IPS DF 4.7 (cell line): ENCODE results near the gene ATL3.
"Not testable (repeated sequence)": the region's sequence is repeated elsewhere in the genome, so short reads cannot be mapped to it uniquely, and the experiment has no call there.

Experiments used
- DNase-seq: peaks from one replicate; pipeline ENCODE4 v3.0.0-alpha.2; 2013; ENCODE audit warnings: low spot score; ENCODE audit errors: extremely low read depth

The ATL3 gene

DNA sequence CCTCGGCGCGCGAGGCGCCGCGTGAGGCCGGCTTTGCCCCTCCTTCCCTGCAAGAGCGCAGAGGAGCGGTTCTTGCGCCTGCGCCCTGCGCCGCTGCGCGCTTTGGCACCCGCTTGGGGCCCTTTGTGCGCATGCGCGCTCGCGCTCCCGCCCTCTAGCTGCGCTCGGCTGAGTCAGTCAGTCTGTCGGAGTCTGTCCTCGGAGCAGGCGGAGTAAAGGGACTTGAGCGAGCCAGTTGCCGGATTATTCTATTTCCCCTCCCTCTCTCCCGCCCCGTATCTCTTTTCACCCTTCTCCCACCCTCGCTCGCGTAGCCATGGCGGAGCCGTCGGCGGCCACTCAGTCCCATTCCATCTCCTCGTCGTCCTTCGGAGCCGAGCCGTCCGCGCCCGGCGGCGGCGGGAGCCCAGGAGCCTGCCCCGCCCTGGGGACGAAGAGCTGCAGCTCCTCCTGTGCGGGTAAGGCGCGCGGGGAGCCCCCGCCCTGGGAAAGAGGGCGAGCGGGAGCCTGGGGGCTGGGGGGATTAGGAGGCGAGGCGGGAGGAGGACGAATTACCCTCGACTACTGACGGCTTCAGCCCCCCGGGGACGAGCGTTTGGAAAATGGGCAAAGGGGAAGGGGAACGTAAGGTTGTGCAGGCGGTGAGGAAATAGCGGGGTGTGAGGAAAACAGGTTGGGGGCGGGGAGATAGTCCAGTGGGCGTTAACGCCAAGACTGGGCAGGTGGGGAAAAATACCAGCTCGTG, 10.3 kb upstream of the ATL3 start, which contains the start of gene RTN3:
Gene RTN3, plus strand, starts transcription at position 180 of the 745 bp plus-strand sequence. Its CDS starts 137 bp downstream, at position 317.
- DNase-seq, result peak; percentile 93

DNA sequence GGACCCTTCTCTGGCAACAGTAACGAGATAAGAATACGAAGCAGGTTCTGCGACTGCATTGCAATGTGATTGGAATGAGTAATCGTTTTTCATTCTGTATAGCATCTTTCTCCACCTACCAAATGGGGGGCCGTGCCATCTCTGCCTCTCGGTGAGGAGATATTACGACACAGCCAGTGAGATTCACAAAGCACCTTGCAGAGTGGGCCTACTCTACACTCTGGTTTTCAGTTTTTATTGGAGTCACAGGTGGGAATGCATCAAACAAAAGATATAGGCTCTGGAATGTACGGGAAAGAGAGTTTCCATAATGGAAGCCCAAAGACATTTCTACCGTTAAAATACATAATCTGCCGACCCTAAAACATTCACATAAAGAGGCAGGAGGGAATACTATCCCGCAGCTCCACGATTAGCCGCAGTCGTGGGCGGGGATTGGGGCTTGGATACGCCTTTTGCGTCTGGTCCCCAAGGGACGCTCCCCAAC, 9.7 kb upstream of the ATL3 start:
- DNase-seq, result no peak

DNA sequence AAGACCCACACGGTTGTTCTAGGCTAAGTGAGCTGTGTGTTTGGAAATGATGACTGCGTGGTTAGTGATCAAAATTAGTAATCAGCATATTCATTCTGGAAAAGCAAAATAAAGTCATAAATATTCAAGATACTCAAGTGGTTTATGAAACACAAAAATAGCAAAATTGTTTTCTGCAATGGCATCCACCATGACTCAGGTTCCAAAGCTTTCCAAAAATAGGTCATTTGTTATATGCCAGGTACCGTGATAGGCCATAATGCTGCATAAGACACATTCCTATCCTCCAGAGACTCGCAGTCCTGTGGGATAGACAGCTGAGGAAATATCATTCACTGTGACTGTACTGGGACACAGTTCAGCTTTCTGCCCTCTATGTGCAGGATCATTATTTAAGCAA, 2.4 kb upstream of the ATL3 start:
- no peak for DNase-seq

DNA sequence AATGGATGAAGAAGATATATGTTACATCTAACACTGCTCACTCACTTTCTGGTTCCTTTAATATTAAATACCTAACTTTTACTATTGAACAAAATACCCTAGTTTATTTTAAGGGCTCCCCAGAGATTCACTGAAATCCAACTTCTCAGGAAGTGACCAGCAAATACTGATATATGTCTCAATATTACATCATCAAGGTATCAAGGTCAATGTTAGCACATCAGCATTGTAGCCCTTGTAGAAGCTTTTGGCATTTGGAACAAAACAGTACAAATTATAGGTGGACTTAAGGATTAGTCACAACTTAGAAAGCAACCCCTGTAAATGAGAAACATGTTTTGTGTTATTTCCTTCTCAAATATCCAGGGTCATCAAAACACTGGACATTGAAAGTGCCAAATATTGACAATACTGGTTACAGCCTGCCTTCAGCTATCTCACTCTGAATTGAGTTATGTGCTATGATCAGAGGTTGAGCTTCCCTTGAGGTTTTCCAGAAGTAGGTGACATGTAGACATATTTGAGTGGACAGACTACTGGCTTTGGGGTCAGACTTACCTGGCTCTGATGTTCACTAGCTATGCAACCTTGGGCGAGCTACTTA, 1.9 kb upstream of the ATL3 start:
- DNase-seq, result no peak

DNA sequence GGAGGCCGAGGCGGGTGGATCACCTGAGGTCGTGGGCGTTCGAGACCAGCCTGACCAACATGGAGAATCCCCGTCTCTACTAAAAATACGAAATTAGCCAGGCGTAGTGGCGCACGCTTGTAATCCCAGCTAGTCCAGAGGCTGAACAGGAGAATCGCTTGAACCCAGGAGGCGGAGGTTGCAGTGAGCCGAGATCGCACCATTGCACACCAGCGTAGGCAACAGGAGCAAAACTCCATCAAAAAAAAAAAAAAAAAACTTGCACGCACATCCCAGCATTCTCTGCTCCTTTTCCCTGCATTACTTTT, 934 bp upstream of the ATL3 start:
- DNase-seq, result no peak

DNA sequence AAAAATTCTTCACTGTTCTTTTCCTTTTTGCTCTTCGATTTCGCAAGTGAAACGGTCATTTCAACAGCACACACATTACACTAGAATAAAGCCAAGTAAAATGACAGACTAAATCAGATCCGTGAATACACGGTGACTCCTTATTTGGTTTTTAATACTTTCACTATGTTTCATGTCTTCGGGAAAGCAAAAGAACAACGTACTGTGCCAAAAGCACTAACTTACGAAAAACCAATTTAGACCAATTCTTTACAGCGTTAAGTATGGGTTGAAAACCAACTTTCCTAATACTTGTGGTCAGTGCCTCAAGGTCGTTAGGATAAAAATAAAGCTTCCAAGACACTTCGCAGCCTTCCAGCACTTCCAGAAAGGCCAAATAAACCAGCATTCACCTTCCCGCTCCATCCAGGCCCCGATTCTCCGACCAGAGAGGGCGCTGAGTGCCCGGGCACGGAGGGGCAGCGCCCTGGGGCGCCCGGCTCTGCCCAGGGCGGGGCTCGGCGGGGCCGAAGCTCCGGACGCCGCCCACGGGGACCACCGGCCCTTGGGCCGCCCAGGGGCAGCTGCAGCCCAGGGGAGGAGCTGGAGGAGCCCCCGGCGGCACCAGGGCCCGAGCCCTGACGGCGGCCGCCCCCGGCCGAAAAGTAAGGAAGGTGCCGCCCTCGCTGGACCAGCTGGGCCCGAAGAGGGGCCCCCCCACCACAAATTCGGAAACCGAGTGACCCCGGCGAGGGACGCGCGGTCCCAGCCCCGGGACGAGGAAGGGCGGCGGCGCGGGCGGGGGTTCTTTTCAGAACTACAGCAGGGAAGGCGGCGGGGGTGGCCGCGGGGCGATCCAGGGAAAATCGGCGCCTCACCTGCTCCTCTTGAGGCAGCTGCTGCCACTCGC, 499 bp downstream of the ATL3 start:
- no peak for DNase-seq

DNA sequence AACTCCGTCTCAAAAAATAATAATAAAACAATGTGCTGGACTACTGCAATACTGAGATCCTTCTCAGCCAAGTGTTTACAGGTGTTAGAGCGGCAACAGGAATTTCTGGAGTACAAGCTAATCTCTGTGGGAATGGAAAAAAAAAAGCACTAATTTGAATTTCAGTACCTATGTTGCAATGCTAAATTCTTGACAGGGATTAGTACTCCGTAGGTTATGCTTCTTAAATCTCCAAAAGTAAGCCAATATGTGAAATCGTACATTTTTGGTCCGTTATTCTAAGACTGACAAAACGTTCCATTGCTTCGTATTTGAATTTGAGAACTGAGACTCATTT, 1.1 kb downstream of the ATL3 start:
- DNase-seq, result no peak

DNA sequence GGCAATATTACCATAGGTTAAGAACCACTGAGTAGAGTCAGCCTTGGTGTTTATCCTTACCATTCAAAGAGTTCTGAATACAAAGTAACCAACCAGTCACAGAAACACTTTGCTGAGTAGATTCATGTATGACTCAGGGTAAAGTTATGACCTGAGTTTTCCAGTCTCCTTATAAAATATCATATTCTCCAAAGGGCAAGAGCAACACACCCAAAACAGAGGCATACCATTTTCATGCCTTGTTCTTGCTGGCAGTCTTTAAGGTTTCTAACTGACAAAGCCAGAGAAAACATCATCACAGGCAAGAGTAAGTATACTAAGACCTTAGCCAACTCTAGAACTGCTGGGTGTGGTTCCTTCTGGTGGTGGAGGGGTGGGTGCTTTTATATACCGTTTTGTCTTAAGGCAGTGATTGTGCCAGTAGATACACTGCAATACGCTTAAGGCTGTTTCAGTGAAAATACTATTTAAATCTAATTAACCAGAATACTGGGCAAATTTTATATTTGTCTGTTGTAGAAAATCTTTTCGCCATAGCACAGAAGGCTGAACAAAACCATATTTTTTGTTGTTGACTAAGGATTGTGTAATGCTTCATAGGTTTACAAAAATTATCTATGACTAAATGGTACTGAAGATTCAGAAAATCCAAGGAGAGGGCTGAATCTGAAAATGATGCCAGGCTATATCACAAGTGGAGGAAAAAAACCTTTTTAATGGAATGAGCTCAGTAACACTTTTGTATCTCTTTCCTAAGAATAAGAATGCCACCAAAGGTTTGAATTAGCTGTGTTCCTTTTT, 3.0 kb downstream of the ATL3 start:
- no peak for DNase-seq

DNA sequence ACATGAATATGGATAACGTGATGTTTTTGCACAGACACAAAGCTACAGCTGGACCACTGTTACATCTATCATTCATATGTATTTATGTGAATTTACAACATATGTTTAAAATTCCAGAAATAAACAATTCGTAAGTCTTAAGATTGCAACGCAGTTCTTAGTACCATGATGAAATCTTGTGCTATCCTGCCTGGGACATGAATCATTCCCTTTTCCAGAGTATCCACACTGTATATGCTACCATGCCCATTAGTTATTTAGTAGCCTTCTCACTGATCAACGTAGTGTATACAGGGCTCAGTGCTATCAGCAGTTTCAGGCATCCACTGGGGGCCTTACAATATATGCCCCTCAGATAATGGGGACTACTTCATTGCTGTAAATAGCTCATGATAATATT, 4.3 kb downstream of the ATL3 start:
- DNase-seq, result no peak

DNA sequence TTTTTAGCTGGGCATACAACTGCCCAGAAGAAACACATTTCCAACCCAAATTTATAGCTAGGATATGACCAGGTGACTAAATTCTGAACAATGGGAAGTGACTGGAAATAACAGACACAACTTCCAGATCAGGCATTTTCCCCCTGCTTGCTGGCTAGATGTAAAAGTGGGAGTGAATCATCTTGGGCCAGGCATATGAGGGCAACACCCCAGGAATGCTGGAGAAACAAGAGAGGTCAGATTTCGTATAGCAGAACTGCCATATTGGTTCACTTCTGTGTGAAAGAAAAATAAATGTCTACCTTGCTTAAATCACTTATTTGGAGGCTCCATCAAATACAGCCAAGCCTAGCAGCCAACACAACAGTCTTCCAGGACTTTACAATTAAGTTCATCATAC, 7.4 kb downstream of the ATL3 start:
- DNase-seq, result no peak

DNA sequence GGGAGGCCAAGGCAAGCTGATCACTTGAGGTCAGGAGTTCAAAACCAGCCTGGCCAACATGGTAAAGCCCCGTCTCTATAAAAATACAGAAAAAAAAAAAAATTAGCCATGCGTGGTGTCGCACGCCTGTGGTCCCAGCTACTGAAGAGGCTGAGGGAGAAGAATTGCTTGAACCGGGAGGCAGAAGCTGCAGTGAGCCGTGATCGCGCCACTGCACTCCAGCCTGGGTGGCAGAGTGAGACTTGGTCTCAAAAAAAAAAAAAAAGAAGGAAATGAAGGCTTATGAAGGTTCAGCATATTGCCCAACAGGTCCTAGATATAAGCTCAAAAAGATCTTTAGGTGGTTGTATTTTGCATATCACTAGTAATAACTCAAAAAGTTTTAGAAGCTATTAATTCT, 10.2 kb downstream of the ATL3 start:
- no peak for DNase-seq

DNA sequence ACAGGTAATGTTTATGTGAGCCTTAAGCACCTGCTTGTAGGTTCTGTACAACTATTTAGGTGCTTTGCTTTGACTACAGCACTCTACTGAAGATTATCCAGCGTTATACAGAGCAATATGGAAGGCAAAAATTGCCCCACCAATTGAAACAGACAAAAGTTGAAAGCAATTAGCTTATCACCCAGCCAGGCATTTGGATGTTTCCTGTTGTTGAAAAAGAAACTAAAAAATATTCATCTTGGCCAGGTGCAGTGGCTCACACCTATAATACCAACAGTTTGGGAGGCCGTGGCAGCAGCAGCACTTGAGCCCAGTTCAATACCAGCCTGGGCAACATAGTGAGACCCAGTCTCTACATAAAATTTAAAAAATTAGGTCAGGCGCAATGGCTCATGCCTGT, 18.5 kb downstream of the ATL3 start:
- no peak for DNase-seq

DNA sequence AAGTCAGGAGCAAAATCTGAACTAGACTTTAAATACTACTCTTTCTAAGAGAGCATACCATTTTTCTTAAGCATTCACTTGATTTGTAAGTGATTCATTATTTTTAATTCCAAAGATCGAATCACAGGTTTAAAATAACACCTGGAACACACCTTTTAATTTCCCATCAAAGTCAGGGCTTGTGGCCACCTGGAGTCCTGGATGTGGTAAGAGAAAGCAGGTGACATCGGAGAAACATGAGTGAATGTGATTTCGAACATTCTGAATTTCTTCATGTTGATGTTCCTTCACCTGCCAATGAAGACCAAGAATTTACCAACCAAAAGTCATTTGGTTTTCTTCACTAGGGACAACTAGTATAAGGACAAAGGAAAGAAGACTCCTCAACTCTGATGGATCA, 28.0 kb downstream of the ATL3 start:
- DNase-seq, result no peak

DNA sequence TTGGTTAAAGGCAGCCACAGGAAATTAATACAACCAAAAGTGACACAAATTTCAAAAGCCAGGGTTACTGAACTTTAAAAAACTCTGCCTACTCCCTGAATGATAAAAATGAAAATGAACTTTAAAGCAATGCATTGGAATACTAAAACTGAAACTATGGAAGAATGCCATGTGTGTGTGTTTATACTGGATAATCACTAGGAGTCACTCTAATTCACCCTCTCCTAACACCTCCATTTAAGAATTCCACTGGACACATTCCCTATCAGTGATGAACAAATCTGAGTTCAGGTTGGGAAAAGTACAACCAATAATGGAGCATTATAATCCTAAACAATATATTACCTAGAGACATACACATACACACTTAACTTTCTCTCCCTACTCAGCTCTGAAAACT, 29.4 kb downstream of the ATL3 start:
- DNase-seq, result no peak

DNA sequence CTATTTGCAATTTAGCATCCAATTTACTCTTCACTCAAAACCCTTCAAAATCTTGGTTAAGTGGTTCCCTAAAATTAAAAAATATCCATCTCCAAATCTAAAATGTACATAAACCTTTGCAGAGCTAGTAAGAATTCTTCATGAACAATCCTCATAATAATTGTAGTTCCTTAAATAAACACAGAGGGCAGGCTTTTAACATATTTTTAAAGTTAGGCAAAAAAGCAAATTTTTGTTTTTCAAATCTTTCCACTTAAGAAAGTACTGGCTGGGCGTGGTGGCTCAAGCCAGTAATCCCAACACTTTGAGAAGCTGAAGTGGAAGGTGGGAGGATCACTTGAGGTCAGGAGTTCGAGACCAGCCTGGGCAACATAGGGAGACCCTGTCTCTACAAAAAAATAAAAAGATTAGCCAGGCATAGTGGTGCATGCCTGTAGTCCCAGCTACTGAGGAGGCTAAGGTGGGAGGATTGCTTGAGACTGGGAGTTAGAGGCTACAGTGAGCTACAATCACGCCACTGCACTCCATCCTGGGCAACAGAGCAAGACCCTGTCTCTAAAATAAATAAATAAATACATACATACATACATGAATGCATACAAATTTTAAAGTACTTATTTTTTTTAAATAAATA, 31.9 kb downstream of the ATL3 start:
- DNase-seq, result no peak

DNA sequence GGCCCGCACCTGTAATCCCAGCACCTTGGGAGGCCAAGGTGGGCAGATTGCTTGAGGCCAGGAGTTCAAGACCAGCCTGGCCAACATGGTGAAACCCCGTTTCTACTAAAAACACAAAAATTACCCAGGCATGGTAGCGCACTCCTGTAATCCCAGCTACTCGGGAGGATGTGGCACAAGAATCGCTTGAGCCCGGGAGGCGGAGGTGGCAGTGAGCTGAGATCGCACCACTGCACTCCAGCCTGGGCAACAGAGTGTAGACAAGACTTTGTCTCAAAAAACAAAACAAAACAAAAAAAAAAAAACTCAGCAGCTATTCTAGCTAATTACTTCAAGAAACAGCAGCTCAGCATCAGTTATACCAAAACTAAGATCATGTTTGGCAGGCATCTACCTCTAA, 32.7 kb downstream of the ATL3 start:
- not testable (repeated sequence) for DNase-seq

DNA sequence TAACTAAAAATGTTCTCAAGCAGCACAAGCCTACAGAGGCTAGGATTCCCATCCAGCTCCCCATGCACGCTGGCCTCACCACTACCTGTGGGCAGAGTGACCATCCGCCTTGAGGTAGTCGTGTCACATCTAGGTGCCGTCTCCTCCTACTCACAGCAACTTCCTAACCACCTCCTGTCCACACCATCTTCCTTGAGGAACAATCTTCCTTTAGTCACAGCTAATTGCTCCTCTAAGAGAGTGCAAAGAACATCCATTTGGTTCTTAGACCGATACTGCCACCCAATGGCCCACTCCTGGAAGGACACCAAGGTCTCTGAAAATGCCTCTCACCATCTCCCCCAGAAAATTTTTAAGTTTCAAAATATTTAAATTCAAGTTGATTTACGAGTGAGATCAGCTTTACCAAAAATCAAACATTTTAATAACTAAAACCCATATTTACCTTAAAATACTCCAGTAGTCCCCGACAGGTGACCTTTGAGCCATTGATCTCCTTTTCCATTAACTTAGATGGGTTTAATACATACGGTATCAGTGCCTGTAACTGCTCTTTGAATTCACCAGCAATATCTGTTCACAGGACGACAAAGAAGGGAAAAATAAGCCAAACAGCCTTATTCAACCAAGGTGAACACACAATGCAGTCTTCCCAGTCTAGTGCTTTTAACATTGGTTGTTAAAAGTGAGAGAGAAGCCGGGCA, 35.3 kb downstream of the ATL3 start:
- DNase-seq, result no peak

DNA sequence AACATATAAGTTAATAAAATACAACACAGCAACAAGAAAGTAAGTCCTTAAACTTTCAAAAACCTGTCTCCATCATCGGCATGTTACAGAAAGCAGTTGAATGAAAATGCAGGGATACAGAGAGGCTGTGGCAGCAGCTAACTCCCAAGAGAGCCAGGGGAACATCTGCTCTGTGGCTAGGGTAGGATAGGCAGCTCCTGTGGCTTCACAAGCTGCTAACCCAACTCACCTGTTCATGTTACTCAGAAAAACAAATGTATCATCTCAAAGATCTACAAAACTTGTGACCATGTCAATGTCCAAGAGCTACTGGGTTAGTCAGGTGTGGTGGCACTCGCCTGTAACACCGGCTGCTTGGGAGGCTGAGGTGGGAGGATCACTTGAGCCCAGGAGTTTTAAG, 41.8 kb downstream of the ATL3 start:
- no peak for DNase-seq

DNA sequence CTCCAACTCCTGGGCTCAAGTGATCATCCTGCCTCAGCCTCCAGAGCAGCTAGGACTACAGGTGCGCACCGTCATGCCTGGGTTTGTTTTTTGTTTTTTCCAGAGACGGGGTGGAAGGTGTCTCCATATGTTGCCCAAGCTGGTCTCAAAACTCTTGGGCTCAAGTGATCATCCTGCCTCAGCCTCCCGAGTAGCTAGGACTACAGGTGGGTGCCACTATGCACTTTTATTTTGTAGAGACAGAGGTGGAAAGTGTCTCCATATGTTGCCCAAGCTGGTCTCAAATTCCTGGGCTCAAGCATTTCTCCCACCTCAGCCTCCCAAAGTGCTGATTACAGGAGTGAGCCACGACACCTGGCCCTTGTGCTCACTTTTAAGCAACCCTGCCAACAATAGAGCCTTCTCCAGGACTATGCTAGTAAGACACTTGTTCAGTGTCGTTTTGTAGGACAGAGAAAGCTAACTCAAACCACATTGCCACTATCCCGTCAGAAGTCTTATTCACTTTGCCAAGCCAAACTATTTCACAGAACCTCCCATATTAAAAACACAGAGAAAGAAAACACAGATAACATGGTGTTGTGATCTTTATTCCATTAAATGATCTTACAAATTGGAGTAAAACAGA, 47.5 kb downstream of the ATL3 start:
- no peak for DNase-seq

DNA sequence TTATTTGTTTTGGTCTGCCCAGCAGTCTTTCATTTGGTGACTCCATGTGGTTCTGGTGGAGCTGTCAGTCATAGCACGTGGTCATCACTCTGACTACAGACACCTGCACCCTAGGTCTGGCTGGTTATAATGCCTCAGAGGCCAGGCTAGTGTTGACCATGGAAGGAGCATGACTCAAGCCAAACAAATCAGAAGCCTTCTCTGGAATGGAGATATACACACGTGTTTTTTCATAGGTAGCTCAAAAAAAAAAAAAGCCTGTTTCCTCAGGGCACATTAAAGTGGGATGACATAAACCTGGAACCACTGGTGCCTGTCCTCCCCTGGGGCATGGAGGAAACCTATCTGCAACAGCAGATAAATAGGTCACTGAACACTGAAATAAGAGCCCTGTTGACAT, 48.9 kb downstream of the ATL3 start:
- DNase-seq, result no peak
